ENCODE results near the gene MASTL.

Gene MASTL

DNA sequence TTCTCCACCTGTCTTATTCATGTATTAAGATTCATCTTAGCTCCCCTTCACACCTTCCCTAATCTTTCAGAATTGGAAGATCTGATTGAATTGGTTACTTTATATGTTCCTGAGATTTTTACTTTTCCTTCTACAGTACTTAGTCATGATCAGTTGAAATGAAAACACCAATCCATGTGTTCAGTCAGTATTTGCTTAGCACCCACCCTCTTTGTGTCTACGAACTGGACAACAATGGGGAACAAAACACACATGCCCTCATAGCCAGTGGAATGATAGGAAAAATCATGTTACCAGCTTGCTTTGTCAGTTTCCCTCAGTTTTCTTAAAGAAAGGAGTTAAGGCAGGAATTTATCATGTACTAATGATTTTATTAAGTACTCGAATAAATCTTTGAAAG, 2.0 kb downstream of the MASTL start:
- Histone ChIP-seq H3K27me3 (replicated peaks; ENCODE audit: control insufficient read depth, insufficient read depth, low read length) (no peaks in the 10 kb centered on the region), H3K4me3 (replicated peaks; ENCODE audit: low read depth, low read length) (peak overlapping the region; percentile 82), H3K36me3 (ENCODE audit: control insufficient read depth, insufficient read depth, low read length) (peaks cover 4% of the 10 kb centered on the region)
- DNase-seq (ENCODE audit: extremely low read depth, insufficient read length): no peak
- no peak for TF ChIP-seq CTCF (IDR thresholded peaks at IDR 0.05; ENCODE audit: insufficient read depth, low read length, poor library complexity, severe bottlenecking)

DNA sequence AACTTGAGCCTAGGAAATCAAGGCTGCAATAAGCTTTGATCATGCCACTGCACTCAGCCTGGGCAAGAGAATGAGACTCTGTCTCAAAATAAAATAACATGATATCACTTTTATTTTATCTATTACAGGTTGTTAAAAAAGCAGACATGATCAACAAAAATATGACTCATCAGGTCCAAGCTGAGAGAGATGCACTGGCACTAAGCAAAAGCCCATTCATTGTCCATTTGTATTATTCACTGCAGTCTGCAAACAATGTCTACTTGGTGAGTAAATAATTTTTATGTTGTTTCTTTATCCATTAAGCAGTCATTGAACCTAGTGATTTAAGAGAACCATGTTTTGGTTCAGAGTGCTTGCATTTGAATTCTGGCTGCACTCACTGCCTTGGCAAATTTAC, 3.3 kb downstream of the MASTL start:
- no peak for DNase-seq (ENCODE audit: extremely low read depth, insufficient read length)
- H3K36me3 ChIP-seq (ENCODE audit: control insufficient read depth, insufficient read depth, low read length): peaks cover 4% of the 10 kb centered on the region
- TF ChIP-seq CTCF (IDR thresholded peaks at IDR 0.05; ENCODE audit: insufficient read depth, low read length, poor library complexity, severe bottlenecking): no peak
- no peaks in the 10 kb centered on the region for H3K27me3 ChIP-seq (replicated peaks; ENCODE audit: control insufficient read depth, insufficient read depth, low read length)
- H3K4me3 ChIP-seq (replicated peaks; ENCODE audit: low read depth, low read length): no peak overlapping the region

GRCh38 chr10:27169849-27170248, 14.7 kb downstream of the MASTL start:
- no peak for TF ChIP-seq CTCF (IDR thresholded peaks at IDR 0.05; ENCODE audit: insufficient read depth, low read length, poor library complexity, severe bottlenecking)
- no peaks in the 10 kb centered on the region for H3K27me3 ChIP-seq (replicated peaks; ENCODE audit: control insufficient read depth, insufficient read depth, low read length)
- H3K4me3 ChIP-seq (replicated peaks; ENCODE audit: low read depth, low read length): no peak overlapping the region
- no peak for DNase-seq (ENCODE audit: extremely low read depth, insufficient read length)
- peaks cover 14% of the 10 kb centered on the region for H3K36me3 ChIP-seq (ENCODE audit: control insufficient read depth, insufficient read depth, low read length)

- DNase-seq (ENCODE audit: extremely low read depth, insufficient read length): no peak
- Histone ChIP-seq H3K4me3 (replicated peaks; ENCODE audit: low read depth, low read length) (no peak overlapping the region), H3K27me3 (replicated peaks; ENCODE audit: control insufficient read depth, insufficient read depth, low read length) (no peaks in the 10 kb centered on the region), H3K36me3 (ENCODE audit: control insufficient read depth, insufficient read depth, low read length) (peaks cover 2% of the 10 kb centered on the region)
- no peak for TF ChIP-seq CTCF (IDR thresholded peaks at IDR 0.05; ENCODE audit: insufficient read depth, low read length, poor library complexity, severe bottlenecking)
These were observed 33.1 kb downstream of the MASTL start for GRCh38 chr10:27188259-27188658.

- H3K36me3 ChIP-seq (ENCODE audit: control insufficient read depth, insufficient read depth, low read length): peaks cover 2% of the 10 kb centered on the region
- TF ChIP-seq CTCF (IDR thresholded peaks at IDR 0.05; ENCODE audit: insufficient read depth, low read length, poor library complexity, severe bottlenecking): no peak
- DNase-seq (ENCODE audit: extremely low read depth, insufficient read length): no peak
- H3K27me3 ChIP-seq (replicated peaks; ENCODE audit: control insufficient read depth, insufficient read depth, low read length): no peaks in the 10 kb centered on the region
- H3K4me3 ChIP-seq (replicated peaks; ENCODE audit: low read depth, low read length): no peak overlapping the region
These were observed 33.7 kb downstream of the MASTL start for GRCh38 chr10:27188897-27189296.

DNA sequence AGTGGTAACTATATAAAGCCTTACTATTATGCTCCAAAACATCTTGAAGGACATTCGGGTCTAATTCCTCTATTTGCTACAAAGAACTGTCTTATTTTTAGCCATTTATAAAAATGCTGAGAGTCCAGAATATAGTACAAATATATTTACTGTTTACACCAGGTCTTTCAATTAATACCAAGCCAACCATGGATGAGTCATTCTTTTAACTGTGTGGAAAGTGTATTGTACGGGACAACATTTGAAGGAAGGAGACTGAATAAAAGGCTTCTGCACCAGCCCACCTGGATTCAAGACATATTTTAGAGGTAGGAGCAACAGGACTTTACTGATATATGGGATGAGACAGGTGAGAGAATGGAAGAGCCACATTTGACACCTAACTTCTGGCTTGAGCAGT, 35.4 kb downstream of the MASTL start:
- no peak for TF ChIP-seq CTCF (IDR thresholded peaks at IDR 0.05; ENCODE audit: insufficient read depth, low read length, poor library complexity, severe bottlenecking)
- no peaks in the 10 kb centered on the region for H3K27me3 ChIP-seq (replicated peaks; ENCODE audit: control insufficient read depth, insufficient read depth, low read length)

More for the DNA sequence above, 35.4 kb downstream of the MASTL start:
- DNase-seq (ENCODE audit: extremely low read depth, insufficient read length): no peak
- Histone ChIP-seq H3K4me3 (replicated peaks; ENCODE audit: low read depth, low read length) (no peak overlapping the region), H3K36me3 (ENCODE audit: control insufficient read depth, insufficient read depth, low read length) (no peaks in the 10 kb centered on the region; the same call in none of the 2 replicates)

Measured in GM06990 (cell line).